H1 (cell line): ENCODE measurements around the gene AP3B2. TPM values are rescaled to one million over a fixed set of nuclear protein-coding genes. Genes with fewer than 3 reads are reported as not detected.

ENCODE experiments used
- polyA plus RNA-seq, 7 experiments: library from polyadenylated mRNA; depleted of rRNA in 3 of 7; stranded (reverse) in 5 of 7; unstranded in 2 of 7; fragments of >200 nt in 5 of 7; fragments of 200-250 nt in 2 of 7; gene quantifications; 1 replicate in 5 of 7; 2 replicates in 1 of 7; 4 replicates in 1 of 7; pipeline versions ENCODE4 v1.2.1 to v1.2.3, GENCODE V29; 2011 to 2013; ENCODE audit warnings: missing spikeins in 2 of 7, mixed read lengths in 2 of 7
- total RNA-seq: library from RNA; stranded (reverse); fragmentation: NEBNext Ultra II Directional; extraction: Animal tissue kit (Norgen Biotek cat#: 25700); gene quantifications from 2 replicates; pipeline ENCODE4 v1.2.1, GENCODE V29; 2021
- TF ChIP-seq, protein P1 (sequence below): IDR thresholded peaks from 2 replicates; pipeline ENCODE4 v1.6.1; 2012; ENCODE audit warnings: low read length, inconsistent platforms

AP3B2 gene
- total and polyA plus RNA-seq, 2 of the 8 experiments (the other 6 are each of a cell fraction or from before 2014, with no cell fraction given): 21.8 to 25.7 TPM

GRCh38 chr15:82715003-82715402 lies 5.3 kb upstream of the AP3B2 start (continued):
- TF ChIP-seq, protein P1, sequence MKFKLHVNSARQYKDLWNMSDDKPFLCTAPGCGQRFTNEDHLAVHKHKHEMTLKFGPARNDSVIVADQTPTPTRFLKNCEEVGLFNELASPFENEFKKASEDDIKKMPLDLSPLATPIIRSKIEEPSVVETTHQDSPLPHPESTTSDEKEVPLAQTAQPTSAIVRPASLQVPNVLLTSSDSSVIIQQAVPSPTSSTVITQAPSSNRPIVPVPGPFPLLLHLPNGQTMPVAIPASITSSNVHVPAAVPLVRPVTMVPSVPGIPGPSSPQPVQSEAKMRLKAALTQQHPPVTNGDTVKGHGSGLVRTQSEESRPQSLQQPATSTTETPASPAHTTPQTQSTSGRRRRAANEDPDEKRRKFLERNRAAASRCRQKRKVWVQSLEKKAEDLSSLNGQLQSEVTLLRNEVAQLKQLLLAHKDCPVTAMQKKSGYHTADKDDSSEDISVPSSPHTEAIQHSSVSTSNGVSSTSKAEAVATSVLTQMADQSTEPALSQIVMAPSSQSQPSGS: no peak
